GM12873 (cell line): ENCODE measurements around the gene ITPKB.

ENCODE experiments used
- TF ChIP-seq, protein P1 (sequence below): IDR thresholded peaks from 2 replicates; pipeline ENCODE4 v1.5.1; 2012; ENCODE audit warnings: low read depth, mild to moderate bottlenecking, moderate library complexity, low read length, control low read depth; ENCODE audit not compliant: insufficient read depth; ENCODE audit errors: missing control alignments

The ITPKB gene

GRCh38 chr1:226678251-226678650, 60.8 kb downstream of the ITPKB start:
- TF ChIP-seq, protein P1, sequence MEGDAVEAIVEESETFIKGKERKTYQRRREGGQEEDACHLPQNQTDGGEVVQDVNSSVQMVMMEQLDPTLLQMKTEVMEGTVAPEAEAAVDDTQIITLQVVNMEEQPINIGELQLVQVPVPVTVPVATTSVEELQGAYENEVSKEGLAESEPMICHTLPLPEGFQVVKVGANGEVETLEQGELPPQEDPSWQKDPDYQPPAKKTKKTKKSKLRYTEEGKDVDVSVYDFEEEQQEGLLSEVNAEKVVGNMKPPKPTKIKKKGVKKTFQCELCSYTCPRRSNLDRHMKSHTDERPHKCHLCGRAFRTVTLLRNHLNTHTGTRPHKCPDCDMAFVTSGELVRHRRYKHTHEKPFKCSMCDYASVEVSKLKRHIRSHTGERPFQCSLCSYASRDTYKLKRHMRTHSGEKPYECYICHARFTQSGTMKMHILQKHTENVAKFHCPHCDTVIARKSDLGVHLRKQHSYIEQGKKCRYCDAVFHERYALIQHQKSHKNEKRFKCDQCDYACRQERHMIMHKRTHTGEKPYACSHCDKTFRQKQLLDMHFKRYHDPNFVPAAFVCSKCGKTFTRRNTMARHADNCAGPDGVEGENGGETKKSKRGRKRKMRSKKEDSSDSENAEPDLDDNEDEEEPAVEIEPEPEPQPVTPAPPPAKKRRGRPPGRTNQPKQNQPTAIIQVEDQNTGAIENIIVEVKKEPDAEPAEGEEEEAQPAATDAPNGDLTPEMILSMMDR = no peak

DNA sequence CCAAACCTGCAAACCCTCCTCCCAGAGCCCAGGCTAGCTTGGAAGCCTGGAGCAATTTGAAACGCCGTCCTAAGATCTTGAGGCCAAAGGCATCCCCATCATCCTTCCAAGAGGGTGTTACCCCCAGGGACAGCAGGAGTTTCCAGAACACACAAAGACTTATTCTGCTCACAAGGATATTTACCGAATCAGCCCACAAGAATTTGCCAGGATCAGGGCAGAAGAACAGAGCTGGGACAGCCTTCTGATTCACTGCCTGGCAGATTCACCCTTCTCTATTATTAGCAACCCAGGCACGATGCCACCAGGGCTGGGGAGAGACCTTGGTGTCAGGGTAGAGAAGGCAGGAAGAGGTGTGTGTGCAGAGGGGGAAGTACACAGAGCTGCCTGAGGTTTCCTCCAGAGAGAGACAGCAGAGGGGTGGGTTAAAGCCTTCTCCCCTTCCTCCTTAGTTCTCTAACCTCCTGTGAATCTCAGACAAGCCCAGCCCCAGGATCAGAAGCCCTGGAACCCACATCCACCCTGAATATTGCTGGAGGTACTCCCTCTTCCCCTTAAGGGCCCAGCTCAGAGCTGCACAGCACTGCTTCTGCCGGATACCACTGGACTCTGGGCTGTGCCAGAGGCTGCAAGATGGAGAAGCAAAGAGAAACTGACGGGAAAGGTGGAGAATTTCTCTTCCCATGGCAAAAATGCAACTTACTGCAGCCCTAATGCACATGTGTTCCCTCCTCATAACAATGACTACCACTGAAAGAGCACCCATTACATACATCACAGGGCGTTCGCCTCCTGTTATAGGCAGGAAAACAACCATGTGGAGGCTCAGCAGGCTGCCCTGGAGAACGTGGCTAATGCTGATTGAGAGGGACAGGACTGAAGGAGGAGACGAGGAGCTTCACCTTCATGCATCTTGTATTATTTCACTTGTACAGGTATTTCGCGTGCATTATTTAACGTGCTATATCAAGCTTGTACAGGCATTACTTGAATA, 61.8 kb downstream of the ITPKB start:
- TF ChIP-seq, protein P1 = no peak

DNA sequence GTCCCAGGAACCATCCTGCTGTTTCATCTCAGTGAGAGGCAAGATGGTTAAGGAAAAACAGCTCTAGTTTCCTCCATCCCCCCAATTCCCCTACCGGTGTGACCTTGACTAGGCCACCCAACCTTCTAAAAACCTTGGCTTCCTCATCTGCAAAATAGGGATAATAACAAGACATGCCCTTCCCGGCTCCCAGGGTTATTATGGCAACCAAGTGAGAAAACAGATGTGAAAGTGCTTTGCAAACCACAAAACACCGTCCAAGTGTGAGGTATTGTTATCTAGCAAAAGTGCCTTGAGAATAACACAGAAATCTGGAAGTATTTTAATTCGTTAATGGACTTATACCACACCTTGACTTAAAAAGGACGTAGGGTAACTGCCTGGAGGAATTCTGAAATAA, 62.7 kb downstream of the ITPKB start:
- TF ChIP-seq, protein P1 = no peak

- TF ChIP-seq, protein P1 = no peak
Measured at GRCh38 chr1:226675715-226676357, 63.2 kb downstream of the ITPKB start.

DNA sequence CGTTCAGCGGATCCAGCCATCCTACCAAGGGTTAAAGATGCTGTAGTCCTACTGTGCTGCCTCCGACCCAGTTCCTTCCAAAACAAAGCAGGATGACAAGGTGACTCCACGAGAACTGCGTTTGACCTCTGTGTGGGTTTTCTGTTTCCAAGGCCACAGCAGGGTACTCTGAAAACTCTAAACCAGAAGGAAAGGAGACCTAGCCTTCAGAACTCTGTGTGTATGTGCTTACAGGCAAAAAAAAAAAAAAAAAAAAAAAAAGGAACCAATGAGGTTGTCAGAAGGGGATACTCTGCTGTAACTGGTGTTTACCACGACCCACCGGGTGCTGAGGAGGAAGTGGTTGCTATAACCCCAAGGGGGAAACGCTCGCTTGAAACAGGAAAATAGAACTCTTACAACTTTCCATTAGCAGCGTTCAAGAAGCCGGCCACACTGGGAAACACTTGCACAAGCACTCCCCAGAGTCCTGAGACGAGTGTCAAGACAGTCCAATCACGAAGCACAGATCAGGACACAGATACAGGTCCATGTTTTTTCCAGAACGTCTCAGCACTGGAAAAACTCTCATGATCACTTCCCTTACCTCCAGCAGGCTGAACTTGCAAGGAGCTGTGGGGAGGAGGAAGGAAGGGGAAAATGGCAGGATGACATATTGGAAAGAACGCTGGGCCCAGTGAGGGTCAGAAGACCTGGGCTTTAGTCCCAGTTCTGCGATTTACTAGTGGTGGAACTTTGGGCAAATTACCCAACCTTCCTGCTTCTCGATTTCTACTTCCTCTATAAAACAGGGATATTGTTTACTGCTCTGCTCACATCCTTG, 64.0 kb downstream of the ITPKB start:
- TF ChIP-seq, protein P1 = no peak

GRCh38 chr1:226672339-226672762, 66.7 kb downstream of the ITPKB start:
- TF ChIP-seq, protein P1 = no peak
